ENCODE measurements around the gene PIGO.

DNA sequence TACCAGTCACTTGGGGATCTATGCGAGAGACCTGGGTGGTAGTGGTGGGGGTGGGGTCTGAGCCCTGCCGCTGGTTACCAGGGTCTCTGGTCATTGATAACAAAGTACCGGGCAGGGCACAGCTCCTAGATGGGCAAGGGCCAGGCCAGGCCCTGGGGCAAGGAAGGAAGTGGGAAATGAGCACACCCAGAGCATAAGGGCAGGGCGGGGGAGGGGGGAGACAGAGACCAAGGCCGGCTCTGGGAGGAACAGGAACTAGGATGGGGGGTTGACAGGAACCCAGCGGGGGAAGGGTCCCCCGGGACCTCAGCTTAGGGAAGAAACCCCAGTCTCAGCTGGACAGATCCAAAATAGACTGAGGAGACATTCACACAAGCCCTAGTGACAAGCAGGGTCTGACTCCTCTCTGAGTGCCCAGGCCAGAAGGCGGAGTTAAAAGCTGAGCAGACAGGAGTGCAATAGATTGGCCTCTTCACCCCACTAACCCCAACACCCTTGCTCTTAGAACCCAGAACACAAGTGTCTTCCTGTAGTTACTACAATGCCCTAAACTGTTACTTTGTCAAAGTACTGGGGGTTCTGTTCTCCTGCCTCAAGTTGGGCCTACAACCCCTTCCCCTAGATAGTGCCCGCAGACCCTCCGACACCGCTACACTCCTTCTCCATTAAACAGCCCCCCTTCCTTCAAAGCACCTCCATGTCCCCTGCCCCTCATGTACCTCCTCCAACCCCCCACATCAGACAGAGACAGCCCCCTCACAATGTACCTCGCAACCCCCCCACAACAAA, 18.6 kb upstream of the PIGO start:
- TF ChIP-seq, protein P1, sequence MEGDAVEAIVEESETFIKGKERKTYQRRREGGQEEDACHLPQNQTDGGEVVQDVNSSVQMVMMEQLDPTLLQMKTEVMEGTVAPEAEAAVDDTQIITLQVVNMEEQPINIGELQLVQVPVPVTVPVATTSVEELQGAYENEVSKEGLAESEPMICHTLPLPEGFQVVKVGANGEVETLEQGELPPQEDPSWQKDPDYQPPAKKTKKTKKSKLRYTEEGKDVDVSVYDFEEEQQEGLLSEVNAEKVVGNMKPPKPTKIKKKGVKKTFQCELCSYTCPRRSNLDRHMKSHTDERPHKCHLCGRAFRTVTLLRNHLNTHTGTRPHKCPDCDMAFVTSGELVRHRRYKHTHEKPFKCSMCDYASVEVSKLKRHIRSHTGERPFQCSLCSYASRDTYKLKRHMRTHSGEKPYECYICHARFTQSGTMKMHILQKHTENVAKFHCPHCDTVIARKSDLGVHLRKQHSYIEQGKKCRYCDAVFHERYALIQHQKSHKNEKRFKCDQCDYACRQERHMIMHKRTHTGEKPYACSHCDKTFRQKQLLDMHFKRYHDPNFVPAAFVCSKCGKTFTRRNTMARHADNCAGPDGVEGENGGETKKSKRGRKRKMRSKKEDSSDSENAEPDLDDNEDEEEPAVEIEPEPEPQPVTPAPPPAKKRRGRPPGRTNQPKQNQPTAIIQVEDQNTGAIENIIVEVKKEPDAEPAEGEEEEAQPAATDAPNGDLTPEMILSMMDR (IDR thresholded peaks at IDR 0.05), result no peak
- TF ChIP-seq POLR2A (IDR thresholded peaks at IDR 0.05), result no peak

All from vagina (tissue), 2 donors.